ENCODE data around the gene RPL13. TPM values are rescaled to one million over a fixed set of nuclear protein-coding genes. Genes with fewer than 3 reads are reported as not detected.

Gene RPL13
- total RNA-seq, 6 donors from 2014 or later = 1,332 to 3,837 (median 2,323) TPM

- Histone ChIP-seq H3K4me3 (no peak overlapping the region), H3K27ac (no peak overlapping the region), H3K27me3 (no peaks in the 10 kb centered on the region), H3K9me3 (no peaks in the 10 kb centered on the region), H3K4me1 (peaks cover 0 to under 1% (median 0%) of the 10 kb centered on the region in 4 donors), H3K36me3 (no peaks in the 10 kb centered on the region)
- no peak for DNase-seq
- no peak for TF ChIP-seq CTCF (IDR thresholded peaks at IDR 0.05)
- TF ChIP-seq POLR2AphosphoS5 (IDR thresholded peaks at IDR 0.05) = no peak
- no peak for TF ChIP-seq EP300 (IDR thresholded peaks at IDR 0.05)
- ATAC-seq (ENCODE audit: low FRiP score in 2 of 2) = no peak
- 74 to 78% methylated on average over 28 to 32 of the region's 32 CpGs for WGBS, 2 donors
Observed at GRCh38 chr16:89607937-89608740, 47.7 kb downstream of the RPL13 start.

- no peaks in the 10 kb centered on the region for H3K36me3 ChIP-seq
- no peak overlapping the region for H3K27ac ChIP-seq
- TF ChIP-seq POLR2AphosphoS5 (IDR thresholded peaks at IDR 0.05) (no peak), CTCF (IDR thresholded peaks at IDR 0.05) (no peak), EP300 (IDR thresholded peaks at IDR 0.05) (no peak), POLR2A (IDR thresholded peaks at IDR 0.05) (no peak)
- H3K9me3 ChIP-seq = no peaks in the 10 kb centered on the region
- DNase-seq = no peak
- peaks cover 0 to 4% (median 0%) of the 10 kb centered on the region in 4 donors for H3K4me1 ChIP-seq
- 71 to 84% methylated on average over 1 of the region's 1 CpG for WGBS, 2 donors
- H3K4me3 ChIP-seq = no peak overlapping the region
- no peak for ATAC-seq (ENCODE audit: low FRiP score in 2 of 2)
- no peaks in the 10 kb centered on the region for H3K27me3 ChIP-seq
Observed at GRCh38 chr16:89610108-89610453, 49.6 kb downstream of the RPL13 start.

GRCh38 chr16:89612415-89613166 is 52.1 kb downstream of the RPL13 start:
- Histone ChIP-seq H3K27ac (no peak overlapping the region), H3K4me3 (no peak overlapping the region), H3K27me3 (no peaks in the 10 kb centered on the region), H3K4me1 (peaks cover 0 to 10% (median 8%) of the 10 kb centered on the region in 4 donors), H3K36me3 (no peaks in the 10 kb centered on the region), H3K9me3 (no peaks in the 10 kb centered on the region)
- no peak for DNase-seq
- TF ChIP-seq POLR2AphosphoS5 (IDR thresholded peaks at IDR 0.05) = no peak
- TF ChIP-seq EP300 (IDR thresholded peaks at IDR 0.05) = no peak
- no peak for TF ChIP-seq POLR2A (IDR thresholded peaks at IDR 0.05)
- no peak for TF ChIP-seq CTCF (IDR thresholded peaks at IDR 0.05)
- WGBS, 2 donors = 83 to 90% methylated on average over 20 of the region's 20 CpGs
- ATAC-seq (ENCODE audit: low FRiP score in 2 of 2) = no peak

GRCh38 chr16:89613231-89613953 is 52.9 kb downstream of the RPL13 start, which contains the start of gene DPEP1:
DPEP1 (plus strand) TSS chr16:89613642; CDS start chr16:89630411, 16,769 bp downstream.
- Histone ChIP-seq H3K4me1 (peaks cover 0 to 10% (median 8%) of the 10 kb centered on the region in 4 donors), H3K27me3 (no peaks in the 10 kb centered on the region), H3K27ac (no peak within 1 kb of the TSS), H3K36me3 (no peaks in the 10 kb centered on the region), H3K4me3 (no peak within 1 kb of the TSS), H3K9me3 (no peaks in the 10 kb centered on the region)
- WGBS, 2 donors = 25 to 61% methylated on average over 6 to 16 of the region's 19 CpGs
- peak in 1 of 2 donors; percentile 77 for DNase-seq
- no peak for ATAC-seq (ENCODE audit: low FRiP score in 2 of 2)
- TF ChIP-seq CTCF (IDR thresholded peaks at IDR 0.05) = no peak
- TF ChIP-seq POLR2AphosphoS5 (IDR thresholded peaks at IDR 0.05) = no peak
- no peak for TF ChIP-seq EP300 (IDR thresholded peaks at IDR 0.05)
- no peak for TF ChIP-seq POLR2A (IDR thresholded peaks at IDR 0.05)

Measured in upper lobe of left lung (tissue), 6 donors.